ENCODE data around the gene METTL27.
"Not testable (repeated sequence)": the region's sequence is repeated elsewhere in the genome, so short reads cannot be mapped to it uniquely, and the experiment has no call there.

Gene METTL27

GRCh38 chr7:73869011-73869798 lies 26.9 kb upstream of the METTL27 start:
- no peak for DNase-seq (ENCODE audit: low read depth in 2 of 2)

DNA sequence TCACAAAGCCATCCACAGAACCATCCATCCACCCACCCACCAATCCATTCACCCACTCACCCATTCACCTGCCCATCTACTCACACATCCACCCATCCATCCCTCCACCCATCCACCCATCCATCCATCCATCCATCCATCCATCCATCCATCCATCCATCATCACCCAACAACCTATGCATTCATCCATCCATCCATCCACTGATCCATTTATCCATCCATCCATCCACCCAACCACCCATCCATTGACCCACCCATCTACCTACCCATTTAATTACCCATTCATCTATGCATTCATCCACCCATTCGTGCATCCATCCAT lies 24.1 kb upstream of the METTL27 start:
- DNase-seq (ENCODE audit: low read depth in 2 of 2), result no peak

DNA sequence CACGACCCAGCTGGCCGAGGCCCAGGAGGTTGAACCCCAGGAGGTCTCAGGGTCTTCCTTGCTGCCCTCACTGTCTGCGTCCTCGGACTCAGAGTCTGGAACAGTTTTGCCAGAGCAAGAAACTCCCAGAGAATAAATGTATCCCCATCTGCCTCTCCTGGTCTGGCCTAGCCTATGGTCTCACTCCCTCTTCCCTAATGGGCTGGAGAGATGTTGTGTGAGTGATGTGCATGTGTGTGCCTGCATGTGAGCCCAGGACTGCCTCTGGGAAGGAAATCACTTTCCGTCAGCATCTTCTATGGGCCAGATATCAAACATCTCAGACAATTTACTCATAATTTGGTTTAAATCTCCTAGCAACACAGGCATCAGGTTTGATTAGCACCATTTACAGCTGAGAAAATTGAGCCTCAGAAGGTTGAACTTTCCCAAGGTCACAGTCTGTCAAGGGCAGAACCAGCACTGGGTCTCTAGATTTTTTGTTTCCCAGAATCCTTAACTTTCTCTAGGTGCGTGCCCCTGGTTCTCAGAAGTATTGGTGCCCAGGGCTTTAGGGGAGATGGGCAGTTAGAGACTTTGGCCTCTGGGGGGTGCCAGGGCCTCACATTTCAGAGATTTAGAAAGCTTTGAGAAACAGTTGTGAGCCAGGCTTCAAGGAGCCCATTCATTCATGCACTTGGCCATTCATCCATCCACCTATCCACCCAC lies 23.6 kb upstream of the METTL27 start:
- no peak for DNase-seq (ENCODE audit: low read depth in 2 of 2)

DNA sequence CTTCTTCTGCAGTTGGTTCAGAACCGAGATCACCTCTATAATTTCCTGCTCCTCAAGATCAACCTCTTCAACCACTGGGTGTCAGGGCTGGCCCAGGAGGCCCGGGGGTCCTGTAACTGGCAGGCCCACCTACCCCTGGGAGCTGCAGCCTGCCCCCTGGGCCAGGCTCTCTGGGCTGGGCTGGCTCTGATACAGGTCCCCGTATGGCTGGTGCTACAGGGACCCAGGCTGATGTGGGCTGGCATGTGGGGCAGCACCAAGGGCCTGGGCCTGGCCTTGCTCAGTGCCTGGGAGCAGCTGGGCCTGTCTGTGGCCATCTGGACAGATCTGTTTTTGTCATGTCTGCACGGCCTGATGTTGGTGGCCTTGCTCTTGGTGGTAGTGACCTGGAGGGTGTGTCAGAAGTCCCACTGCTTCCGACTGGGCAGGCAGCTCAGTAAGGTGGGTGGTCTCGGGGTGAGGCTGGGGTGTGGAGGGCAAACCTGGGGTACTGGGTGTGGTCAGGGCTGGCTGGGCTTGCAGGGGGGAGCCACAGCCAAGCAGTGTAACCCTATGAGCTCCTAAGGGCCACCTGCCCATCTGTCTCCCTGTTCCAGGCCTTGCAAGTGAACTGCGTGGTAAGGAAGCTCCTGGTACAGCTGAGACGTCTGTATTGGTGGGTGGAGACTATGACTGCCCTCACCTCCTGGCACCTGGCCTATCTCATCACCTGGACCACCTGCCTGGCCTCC lies 22.8 kb upstream of the METTL27 start:
- DNase-seq (ENCODE audit: low read depth in 2 of 2), result no peak

GRCh38 chr7:73861305-73861704 lies 19.0 kb upstream of the METTL27 start:
- no peak for DNase-seq (ENCODE audit: low read depth in 2 of 2)

DNA sequence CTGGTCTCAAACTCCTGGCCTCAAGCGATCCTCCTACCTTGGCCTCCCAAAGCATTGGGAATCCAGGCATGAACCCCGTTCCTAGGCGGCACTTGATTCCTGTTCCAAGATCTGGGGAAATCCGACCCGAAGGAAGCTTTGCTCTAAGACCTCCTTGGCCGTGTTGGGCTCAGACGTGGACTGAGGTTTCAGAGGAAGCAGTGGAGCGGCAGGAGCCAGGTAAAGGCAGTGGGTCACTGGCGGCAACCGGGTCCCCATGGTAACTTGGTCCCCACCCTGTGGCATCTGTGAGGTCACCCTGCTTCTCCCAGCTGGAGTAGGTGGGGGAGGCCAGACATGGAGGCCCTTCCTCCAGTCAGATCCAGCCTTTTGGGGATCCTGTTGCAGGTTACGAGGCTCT lies 18.5 kb upstream of the METTL27 start, which contains the start of gene TMEM270:
TSS of gene TMEM270 (plus strand) at position 301 of the 400 bp plus-strand sequence. CDS start at position 337, 36 bp downstream.
- no peak for DNase-seq (ENCODE audit: low read depth in 2 of 2)

DNA sequence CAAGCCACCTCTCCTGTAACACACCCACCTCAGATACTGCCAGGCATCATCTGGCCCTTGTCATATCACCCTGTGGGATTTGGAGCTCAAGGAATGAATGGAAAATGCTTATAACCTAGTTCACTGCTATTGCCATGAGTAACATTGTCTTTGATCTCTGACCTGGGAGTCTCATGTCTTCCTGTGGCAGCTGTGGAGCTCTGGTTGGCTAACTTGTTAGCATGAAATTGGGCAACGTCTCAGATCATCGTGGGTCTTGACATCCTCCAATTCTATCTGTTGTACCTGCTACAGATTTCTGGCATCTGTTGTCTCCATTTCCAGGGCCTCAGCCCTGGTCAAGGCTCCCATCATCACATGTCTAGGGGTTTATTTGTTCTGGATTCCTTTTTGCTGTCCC lies 16.5 kb upstream of the METTL27 start:
- no peak for DNase-seq (ENCODE audit: low read depth in 2 of 2)

- no peak for DNase-seq (ENCODE audit: low read depth in 2 of 2)
Observed at GRCh38 chr7:73856941-73857340, 14.6 kb upstream of the METTL27 start.

DNA sequence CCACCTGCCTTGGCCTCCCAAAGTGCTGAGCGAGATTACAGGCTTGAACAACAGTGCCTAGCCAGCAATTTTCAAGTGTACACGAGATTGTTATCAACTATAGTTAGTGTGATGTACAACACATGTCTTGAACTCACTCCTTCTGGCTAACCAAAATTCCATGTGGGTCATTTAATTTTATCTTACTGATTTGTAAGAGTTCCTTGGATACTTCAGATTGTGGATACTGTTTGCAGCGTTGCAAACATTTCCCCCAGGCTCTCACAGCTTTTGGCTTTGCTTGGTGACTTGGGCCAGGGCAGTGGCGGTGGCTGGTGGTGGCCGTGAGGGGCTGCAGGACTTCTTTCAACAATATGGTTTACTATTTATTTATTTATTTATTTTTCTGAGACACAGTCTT lies 10.2 kb upstream of the METTL27 start:
- DNase-seq (ENCODE audit: low read depth in 2 of 2), result no peak

DNA sequence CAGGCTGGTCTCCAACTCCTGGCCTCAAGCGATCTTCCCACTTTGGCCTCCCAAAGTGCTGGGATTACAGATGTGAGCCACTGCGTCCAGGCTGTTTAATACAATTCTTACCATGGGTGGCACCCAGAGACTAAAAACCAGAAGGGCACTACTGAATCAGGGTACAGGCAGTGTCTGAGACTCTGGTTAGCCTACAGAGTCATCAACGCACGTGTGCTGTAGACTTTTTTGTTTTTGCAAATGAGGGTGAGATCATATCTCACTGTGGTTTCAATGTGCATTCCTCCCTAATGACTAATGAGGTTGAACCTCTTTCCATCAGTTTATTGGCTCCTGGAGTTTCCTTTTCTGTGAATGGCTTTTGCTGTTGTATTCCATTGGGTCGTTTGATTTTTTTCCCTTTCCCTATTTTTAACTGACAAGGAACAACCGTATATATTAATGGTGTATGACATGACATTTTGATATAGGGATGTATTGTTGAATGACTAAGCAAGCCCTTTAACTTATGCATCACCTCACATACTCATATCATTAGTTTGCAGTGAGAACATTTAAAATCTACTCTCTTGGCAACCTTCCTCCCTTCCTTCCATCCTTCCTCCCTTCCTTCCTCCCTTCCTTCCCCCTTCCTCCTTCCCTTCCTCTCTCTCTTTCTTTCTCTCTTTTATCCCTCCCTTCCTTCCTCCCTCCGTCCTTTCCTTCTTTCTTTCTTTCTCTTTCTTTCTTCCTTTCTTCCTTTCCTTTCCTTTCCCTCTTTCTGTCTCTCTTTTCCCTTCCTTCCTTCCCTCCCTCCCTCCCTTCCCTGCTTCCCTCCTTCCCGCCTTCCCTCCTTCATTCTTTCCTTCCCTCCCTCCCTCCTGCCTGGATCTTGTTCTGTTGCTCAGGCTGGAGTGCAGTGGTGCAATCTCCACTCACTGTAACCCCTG lies 9.4 kb upstream of the METTL27 start:
- DNase-seq (ENCODE audit: low read depth in 2 of 2), result no peak

- DNase-seq (ENCODE audit: low read depth in 2 of 2), result no peak
Observed at GRCh38 chr7:73850781-73851207, 8.5 kb upstream of the METTL27 start.

- DNase-seq (ENCODE audit: low read depth in 2 of 2), result no peak
Observed at GRCh38 chr7:73847941-73848723, 5.8 kb upstream of the METTL27 start.

DNA sequence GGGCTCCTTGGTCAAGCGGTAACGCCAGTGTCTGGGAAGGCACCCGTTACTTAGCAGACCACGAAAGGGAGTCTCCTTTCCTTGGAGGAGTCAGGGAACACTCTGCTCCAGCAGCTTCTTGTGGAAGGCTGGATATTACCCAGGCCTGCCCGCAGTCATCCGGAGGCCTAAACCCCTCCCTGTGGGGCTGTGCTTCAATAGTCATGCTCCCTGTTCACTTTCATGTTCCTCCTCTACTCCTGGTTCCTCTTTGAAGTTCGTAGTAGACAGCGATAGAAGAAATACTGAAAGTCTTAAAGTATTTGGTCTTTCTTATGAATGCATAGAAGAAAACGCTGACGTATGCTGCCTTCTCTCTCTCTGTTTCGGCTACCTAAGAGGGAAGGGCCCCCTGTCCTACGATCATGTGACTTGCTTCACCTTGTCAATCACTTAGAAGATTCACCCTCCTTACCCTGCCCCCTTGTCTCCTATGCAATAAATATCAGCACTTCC lies 3.4 kb upstream of the METTL27 start:
- not testable (repeated sequence) for DNase-seq (ENCODE audit: low read depth in 2 of 2)

GRCh38 chr7:73844848-73845460 lies 2.6 kb upstream of the METTL27 start:
- no peak for DNase-seq (ENCODE audit: low read depth in 2 of 2)

DNA sequence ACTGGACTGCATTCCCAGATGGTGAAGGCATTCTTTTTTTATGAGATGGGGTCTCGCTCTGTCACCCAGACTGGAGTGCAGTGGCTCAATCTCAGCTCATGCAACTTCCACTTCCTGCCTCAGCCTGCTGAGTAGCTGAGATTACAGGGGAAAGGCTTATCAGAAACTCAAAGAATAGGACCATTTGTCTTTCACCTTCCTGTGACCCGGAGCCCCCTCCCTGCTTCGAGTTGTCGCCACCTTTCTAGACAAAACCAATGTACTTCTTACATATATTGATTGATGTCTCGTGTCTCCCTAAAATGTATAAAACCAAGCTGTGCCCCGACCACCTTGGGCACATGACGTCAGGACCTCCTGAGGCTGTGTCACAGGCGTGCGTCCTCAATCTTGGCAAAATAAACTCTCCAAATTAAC lies 1.8 kb upstream of the METTL27 start:
- no peak for DNase-seq (ENCODE audit: low read depth in 2 of 2)

- no peak for DNase-seq (ENCODE audit: low read depth in 2 of 2)
Observed at GRCh38 chr7:73841689-73842066, 638 bp downstream of the METTL27 start.

DNA sequence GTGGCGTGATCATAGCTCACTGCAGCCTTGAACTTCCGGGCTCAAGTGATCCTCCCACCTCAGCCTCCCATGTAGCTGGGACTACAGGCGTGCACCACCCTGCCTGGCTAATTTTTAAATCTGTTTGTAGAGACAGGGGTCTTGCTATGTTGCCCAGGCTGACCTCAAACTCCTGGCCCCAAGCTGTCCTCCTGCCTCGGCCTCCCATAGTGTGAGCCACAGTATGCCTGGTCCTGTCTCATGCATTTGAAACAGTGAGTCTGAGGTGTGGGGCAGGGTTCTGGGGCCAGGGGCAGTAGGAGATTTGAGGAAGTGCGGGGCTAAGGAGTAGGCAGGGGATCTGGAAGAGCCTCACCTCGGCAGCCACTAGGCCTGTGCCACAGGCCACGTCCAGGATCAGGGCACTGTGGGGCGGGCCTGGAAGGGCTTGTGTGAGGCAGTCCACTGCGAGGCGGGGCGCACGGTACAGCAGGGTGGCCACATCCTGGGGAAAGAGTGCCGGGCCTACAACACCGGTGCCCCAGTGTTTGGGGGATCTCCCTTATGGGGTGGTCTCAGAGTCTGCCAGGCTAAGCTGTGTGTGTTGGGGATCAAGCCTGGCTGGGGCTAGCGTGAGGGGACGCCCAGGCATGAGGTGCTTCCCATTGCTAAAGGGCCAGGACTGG lies 1.5 kb downstream of the METTL27 start:
- DNase-seq (ENCODE audit: low read depth in 2 of 2), result no peak

GRCh38 chr7:73839743-73840714 lies 2.3 kb downstream of the METTL27 start:
- no peak for DNase-seq (ENCODE audit: low read depth in 2 of 2)

Measured in stimulated activated CD4-positive, alpha-beta T cell treated with anti-CD3 and anti-CD28 coated beads, Interleukin-15, amount 100 ng/mL, for 48 hours (primary cell).